Activated CD4-positive, alpha-beta T cell treated with anti-CD3 and anti-CD28 coated beads for 1 hour (primary cell): Measurements from ENCODE around the gene JUNB.
"Not testable (repeated sequence)": the region's sequence is repeated elsewhere in the genome, so short reads cannot be mapped to it uniquely, and the experiment has no call there.

Source experiments
- DNase-seq: peaks from one replicate; pipeline ENCODE4 v3.0.0-alpha.2; 2020

JUNB gene

DNA sequence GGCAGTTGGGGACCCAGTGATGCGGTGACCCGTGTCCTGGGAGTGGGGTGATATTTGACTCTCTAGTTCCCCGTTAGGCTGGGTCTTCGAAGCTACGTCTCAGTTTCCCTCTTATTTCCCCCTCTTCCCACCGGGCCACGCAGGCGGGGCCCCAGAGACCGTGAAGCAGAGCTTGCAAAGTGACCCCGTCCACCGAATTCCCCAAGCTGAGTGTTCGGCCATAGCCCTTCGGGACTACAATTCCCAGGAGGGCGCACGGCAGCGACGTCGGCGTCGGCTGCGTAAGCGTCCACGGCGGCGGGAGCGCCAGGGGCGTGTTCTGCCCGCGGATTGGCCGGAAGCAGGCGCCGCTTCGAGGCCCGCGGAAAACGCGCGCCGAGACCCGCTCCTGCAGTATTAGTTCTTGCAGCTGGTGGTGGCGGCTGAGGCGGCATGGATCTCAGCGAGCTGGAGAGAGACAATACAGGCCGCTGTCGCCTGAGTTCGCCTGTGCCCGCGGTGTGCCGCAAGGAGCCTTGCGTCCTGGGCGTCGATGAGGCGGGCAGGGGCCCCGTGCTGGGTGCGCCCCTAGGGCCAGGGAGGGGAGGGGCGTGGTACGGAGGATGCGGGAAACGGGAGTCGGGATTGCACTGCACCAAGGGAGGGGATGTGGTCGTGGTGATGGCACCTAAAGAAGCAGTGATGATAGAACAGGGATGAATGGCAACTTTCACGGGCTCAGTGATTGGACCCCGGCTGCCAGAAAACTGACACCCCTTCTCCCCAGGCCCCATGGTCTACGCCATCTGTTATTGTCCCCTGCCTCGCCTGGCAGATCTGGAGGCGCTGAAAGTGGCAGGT lies 15.2 kb downstream of the JUNB start, which contains the start of gene RNASEH2A:
RNASEH2A (plus strand) TSS at position 343 of the 840 bp plus-strand sequence; CDS start at position 433, 90 bp downstream.
- peak; percentile 79 for DNase-seq

DNA sequence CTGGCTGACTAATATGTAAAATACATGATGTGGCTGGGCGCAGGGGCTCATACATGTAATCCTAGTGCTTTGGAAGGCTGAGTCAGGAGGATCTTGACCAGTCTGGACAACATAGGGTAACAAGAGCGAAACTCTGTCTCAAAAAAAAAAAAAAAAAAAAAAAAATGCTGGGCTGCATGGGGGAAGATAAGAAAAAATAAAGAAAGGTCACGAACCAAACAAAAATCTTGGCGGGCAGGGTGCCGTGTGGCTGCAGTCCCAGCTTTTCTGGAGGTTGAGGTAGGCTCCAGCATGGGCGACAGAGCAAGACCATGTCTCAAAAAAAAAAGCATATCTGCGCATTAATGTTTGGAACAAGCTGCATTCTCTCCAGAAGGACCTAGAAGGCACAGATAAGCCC lies 23.8 kb downstream of the JUNB start:
- no peak for DNase-seq

DNA sequence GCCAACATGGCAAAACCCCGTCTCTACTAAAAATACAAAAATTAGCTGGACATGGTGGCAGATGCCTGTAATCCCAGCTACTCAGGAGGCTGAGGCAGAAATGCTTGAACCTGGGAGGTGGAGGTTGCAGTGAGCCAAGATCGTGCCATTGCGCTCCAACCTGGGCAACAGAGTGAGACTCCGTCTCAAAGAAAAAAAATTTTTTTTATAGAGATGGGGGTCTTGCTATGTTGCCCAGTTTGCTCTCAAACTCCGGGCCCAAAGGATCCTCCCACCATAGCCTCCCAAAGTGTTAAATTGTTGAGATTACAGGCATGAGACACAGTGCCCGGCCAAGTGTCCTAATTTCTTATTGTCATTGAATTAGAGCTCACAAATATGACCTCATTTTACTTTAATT lies 25.9 kb downstream of the JUNB start:
- DNase-seq: not testable (repeated sequence)

DNA sequence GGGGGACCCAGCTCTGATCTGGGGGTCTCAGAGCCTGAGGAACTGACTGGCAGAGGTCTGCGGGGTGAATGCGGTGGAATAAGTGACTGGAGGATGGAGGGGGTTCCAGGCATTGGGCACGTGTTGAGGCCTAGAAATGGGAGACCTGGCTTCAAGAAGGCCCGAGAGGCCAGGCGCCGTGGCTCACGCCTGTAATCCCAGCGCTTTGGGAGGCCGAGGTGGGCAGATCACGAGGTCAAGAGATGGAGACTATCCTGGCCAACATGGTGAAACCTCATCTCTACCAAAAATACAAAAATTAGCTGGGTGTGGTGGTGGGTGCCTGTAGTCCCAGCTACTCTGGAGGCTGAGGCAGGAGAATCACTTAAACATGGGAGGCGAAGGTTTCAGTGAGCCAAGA lies 26.5 kb downstream of the JUNB start:
- DNase-seq: not testable (repeated sequence)

DNA sequence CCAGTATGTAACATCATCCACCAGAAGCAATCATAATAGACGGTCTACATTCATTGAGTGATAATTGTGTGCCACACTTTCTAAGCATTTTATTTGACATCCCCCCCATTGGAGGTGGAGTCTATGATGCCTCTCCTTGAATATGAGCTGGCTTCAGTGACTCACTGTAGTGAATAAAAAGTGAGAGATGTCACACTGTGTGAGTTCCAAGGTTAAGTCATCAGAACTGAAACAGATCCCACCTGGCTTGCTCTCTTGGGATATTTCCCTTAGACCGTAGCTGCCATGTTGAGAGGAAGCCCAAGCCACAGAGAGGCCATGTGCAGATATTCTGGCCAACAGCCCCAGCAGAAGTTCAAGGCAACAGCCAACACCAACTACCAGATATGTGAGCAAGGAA lies 30.5 kb downstream of the JUNB start:
- no peak for DNase-seq

DNA sequence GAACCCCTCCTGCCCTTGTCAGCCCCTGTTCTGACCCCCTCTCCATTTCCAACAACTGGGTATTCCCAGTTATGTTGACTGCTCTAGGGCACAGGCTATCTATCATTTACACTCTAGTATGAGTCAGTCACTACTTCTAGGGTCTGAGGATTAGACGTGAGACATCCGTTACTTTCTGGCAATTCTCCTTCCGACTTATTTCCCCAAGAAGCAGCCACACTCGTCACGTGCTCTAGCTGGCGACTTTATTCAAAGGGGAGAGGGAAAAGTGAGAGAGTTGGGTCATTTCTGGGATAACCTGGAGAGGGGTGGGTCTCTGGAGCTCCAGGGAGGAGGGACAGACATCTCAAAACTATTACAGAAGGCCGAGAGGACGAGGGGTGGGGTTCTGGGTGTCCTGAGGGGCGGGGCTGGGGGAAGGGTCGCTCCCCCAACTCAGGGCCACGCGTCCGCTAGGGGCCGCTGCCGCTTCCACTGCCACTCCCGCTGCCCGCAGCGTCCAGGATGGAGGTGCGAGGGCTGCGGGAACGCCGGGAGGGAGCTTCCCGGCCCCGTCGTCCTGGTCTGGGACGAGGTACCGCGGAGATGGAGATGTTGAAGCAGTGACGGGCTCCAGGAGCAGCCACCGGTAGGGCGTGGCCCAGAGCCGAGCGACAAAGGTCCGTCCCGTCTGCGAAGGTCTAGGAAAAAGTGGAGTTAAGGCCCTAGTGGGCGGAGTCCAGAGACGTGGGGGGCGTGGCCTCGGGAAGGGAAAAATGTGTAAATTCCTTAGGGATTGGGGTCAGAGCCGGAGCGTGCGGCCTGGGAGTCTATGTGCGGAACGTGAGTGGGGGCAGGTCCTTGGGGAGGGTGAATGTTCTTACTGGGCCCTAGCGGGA lies 34.2 kb downstream of the JUNB start:
- DNase-seq: no peak

DNA sequence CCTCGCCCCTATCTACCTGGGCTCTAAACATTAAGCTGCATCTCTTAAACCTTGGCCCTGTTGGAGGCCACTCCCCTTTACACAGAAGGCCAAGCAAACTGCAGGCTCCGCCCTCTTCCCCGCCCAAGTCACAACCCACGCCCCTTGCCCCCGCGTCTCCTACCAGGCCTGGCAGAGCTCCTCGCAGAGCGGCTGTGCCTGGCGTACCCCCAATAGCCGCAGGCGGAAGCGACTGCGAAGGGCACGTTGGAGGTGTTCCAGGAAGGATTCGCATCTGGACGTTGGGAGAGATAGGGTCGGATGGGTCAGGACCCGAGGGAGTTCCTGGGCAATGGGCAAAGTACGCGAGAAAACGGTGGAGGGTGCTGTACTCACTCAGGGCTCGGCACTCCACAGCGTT lies 37.2 kb downstream of the JUNB start:
- DNase-seq: no peak

DNA sequence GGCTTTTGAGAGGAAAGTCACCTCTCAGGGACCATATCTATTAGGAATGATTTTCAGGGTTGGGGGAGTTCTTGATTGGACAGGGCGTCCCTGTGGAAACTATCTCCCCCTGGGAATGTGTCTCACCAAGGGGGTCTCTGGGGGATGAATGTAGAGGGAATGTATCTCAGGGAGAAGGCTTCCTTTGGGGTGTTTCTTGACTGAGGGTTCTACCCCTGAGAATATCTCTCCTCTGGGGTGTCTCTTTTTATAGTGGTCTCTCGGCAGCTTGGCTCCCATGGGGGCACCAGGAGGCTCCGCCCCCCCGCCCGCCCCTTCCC lies 42.1 kb downstream of the JUNB start:
- DNase-seq: no peak

DNA sequence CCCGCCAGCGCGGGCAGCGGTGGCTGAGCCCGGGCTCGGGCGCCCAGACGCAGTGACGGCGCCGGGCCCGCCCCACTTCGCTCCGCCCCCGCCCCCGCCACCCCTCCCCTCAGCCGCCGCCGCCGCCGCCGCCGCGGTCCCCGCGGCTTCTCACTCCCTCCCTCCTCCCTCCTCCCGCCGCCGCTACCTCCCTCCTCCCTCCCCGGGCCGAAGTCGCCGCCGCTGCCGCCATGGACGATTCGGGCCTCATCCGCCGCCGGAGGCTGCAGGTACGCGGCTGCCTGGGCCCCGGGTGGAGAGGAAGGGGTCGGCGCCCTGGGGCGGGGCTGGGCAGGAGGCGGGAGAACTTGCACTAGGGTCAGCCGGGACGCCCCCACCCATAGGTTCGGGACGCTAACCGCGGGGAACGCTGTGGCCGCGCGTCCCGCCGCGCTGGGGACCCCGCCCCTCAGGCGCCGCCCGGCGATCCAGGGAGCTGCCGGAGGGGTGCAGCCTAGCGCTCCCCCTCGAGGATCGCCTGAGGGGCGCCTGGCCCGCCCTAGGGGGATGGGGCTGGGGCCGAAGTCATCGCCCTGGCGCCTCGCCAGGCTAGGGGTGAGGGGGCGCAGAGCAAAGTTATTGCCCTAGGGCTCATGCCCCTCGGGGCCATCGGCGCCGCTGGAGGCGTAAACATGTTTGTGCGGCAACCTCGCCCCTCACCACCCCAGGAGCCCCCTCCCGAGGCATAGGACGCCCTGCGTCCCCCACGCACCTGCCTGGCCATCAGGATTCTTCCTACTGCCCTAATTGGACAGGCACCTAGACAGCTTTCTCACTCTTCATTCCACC lies 42.7 kb downstream of the JUNB start:
- no peak for DNase-seq

DNA sequence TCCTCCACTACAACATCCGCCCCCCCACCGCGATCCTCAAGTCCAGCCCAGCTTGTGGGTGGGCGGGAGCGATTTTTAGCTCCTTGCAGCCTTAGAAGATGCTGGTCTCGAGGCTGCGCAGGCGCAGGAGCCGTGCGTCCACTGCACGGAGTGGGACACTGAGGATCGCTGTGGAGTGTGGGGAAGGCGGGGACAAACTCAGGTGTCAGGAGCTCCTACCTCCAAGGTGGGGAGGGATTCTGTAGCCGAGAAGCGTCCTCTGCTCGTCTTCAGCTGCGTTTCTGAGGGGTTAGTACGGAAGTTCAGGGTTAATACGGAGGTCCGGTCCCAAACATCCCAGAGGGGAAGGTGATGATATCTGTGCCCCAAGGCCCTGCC lies 43.3 kb downstream of the JUNB start, which contains the start of gene RTBDN:
RTBDN (minus strand) TSS at position 14 of the 378 bp plus-strand sequence. CDS start 4,600 bp downstream, outside the sequence.
- DNase-seq: no peak

DNA sequence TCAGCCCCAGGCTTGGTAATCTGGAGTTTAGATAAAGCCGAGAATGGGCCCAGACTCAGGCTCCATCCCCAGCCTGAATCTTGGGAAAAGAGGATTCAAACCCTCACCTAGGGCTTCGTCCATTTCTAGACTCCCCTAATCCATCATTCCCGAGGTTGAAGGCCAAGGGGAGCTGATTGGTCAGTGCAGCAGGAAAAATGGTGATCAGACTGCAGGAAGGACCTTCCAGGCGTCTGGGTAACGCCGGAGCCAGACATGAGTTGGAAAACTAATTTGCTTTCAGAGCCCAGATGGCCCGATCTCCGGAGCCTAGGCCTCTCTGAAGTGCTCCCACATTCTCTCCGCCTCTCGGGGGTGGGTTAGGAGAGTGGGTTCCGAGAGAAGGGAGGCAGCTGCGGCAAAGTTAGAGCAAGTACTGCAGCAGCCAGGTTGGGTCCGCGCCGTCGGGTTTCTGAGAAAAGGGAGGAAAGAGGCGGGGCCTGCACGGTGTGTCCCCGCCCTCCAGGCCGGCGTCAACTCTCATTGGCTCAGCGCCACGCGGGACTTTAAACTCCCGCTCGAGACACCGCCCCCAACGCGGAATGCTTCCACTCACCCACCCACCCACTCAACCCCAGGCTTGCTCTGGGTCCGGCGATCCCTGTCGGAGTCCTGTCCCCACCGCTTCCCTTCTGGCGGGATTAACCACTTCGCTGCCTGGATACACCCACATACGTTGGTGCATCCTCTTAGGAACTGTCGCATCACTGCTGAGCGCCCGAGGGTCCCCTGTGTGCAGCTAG lies 43.9 kb downstream of the JUNB start:
- DNase-seq: no peak

DNA sequence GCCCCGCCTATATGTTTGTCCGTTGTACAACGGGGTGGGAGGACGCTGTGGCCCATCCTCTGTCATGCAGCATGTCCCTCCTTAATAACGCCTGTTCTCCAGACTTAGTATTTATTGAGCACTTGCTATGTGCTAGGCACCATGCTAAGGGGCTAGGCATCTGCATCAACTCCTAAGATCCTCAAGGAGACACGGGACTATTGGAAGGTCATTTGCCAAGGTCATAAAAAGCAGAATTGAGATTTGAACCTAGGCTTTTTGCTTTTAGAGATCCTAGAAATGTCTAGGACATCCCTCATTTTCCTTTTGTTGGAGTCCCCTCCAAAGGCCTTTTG lies 45.2 kb downstream of the JUNB start:
- no peak for DNase-seq

DNA sequence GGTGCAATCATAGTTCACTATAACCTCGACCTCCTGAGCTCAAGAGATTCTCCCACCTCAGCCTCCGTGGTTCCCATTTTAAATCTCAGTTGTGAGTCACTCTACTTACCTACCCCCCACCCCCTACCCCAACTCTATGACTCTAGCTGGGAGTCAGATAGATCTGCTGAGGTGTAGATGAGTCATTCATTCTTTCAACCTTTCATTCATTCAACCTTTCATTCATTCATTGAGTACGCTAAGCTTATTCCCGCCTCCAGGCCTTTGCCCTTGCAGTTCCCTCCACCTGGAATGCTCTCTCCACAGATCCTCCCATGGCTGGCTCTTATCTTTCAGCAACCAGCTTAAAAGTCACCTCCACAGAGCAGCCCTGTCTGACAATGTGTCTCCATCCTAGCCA lies 45.9 kb downstream of the JUNB start:
- no peak for DNase-seq

DNA sequence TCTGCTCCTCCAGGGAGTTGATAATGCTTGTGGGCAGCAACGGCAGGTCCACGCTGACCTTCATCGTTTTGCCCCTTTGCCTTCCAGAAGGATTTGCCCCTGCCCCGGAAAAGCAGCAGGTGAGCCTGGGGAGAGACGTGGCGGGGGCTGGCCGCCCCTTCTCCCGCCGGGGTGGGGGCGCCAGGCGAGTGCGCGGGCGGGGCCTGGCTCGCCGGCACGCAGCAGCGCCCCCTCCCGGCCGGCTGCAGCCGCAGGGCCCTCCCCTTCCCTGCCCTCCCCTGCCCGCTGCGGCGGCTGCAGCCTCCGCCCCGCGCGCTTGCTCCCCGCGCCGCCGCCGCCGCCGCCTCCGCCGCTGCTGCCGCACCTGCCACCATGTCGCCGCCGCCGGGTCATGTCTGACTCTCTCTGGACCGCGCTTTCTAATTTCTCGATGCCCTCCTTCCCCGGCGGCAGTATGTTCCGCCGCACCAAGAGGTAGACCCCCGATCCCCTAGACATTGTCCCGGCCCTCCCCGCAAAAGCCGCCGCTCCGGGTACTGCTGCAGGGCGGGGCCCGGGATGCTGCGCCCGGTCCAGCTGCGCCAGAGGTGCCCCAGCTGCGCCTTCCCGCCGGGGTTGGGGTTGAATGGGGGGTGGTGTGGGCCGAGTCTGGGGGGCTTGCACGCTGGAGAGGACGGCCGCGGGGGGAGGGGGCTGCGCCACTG lies 47.0 kb downstream of the JUNB start, which contains the start of gene MAST1:
MAST1 (plus strand) TSS at position 334 of the 704 bp plus-strand sequence; CDS start at position 392, 58 bp downstream.
- DNase-seq: no peak

DNA sequence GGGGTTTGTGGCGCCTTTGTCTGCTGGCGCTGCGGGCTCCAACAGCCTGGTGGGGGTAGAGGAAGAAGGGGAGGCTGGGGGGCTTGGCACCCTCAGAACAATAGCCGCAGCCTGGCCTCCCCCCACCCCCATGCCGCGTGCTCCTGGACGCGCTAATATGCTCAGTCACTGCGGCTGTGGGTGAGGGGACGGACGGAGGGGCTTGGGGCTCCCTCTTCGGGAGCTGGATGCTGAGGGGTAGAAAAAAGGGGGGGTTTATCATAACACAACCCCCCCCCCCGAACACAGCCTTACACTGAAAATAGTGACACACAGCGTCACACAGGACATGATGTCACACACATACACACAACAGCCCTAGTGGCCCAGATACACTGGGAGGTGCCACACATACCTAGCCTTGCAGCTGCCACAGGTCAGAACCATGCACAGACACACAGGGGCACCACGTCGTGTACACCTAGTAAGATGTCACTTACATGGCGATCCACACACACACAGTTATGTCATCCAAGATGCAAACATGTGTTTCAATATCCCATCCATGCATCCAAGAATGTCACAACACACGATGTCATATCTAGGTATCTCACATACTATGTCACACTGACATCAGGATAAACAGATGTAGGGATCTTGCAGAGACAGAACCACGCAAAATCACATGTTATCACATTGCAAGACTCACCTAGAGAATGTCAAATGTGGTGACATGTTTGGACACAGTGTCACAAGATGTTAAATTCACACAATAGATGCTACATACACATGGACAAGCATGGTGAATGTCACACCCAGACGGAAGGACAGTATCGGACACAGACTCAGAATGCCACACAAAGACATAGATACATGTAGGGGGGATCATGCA lies 47.8 kb downstream of the JUNB start:
- DNase-seq: no peak

DNA sequence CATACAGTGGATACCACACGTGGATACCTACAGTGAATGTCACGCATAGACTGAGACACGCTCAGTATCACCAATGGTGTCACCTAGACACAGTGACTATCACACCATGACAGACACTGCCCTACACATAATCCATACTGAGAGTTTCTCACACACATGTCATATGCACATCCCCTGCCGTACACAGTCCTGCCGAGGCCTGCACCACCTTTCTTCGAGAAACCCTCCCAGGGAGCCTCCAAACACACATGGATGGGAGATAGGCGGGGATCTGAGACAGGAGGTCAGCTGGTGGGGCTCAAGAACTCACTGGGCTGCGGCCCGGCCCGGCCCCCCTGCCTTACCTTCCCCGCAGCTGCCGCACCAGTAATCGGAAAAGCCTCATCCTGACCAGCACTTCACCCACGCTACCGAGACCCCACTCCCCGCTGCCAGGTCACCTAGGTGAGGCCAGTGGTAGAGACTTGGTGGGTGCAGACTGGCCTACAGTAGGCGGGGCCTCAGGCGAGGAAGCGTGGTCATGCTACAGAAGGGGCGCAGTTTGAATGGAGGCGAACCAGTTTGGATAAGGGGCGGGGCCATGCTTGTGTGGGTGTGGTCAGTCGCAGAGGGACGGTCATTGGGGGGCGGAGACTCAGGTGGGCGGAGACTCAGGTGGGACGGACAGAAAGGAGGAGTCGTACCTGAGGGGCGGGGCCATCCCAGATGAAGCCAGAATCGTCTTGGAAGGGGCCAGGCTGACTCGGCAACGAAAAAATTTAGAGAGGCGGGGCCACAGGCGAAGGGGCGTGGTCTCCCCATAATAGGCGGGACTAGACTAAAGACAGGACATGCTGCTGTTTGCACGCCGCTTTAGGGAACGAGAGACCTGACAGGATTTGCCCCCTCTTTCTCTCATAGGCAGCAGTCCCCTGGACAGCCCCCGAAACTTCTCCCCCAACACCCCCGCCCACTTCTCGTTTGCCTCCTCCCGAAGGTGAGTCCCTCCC lies 49.1 kb downstream of the JUNB start:
- no peak for DNase-seq

DNA sequence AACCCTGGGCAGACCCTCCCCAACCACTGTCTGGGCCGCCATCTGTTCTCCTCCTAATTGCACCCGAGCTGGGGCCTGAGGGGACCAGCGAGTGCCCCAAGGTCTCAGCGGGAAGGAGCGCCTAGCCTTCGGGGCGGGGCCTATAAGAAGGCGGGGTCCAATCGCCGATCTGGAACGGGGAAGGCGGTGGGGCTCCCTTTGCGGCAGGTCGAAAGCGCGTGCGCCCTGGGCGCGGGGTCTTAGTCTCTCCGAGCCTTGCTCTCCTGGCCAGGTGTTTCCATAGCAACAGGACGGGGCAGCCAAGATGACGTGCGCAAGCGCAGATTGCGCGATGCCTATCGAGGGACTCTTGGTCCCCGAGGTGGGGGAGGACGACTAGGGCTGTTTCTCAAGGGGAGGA lies 49.8 kb downstream of the JUNB start:
- no peak for DNase-seq

DNA sequence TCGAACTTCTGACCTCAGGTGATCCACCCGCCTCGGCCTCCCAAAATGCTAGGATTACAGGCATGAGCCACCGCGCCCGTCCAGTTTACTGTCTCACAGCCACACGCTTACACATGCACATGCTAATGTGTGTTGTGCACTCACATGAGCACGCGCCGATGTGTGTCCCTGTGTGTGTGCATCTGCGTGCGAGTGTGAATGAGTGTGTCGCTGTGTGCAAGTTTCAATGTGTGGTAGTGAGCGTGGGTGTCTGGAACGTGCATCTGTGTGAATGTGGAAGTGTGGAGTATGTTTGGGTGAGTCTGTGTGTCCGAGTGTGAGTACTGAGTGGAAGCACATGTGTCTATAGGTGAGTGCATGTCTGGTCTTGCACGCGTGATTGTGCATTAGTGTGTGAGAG lies 51.2 kb downstream of the JUNB start:
- no peak for DNase-seq
